Measurements from ENCODE around the gene HSD17B11.
"Not testable (repeated sequence)": the region's sequence is repeated elsewhere in the genome, so short reads cannot be mapped to it uniquely, and the experiment has no call there.

- not testable (repeated sequence) for TF ChIP-seq CTCF, POLR2A (IDR thresholded peaks at IDR 0.05)
These were observed 15.9 kb upstream of the HSD17B11 start for GRCh38 chr4:87406902-87407301.

All from esophagus squamous epithelium (tissue), 4 donors.